ENCODE results near the gene NES. TPM values are rescaled to one million over a fixed set of nuclear protein-coding genes. Genes with fewer than 3 reads are reported as not detected.
A peak's percentile ranks its signal among the peaks of the same experiment; 100 is the strongest.

The NES gene
- total and polyA plus RNA-seq, 5 donors from 2014 or later = 0.10 TPM; not detected in 4

- DNase-seq (no peak), ATAC-seq (ENCODE audit: low read depth in 2 of 2) (no peak)
- Histone ChIP-seq H3K27ac (ENCODE audit: insufficient read depth, low read length, poor library complexity, severe bottlenecking) (no peak overlapping the region), H3K27me3 (ENCODE audit: control insufficient read depth, insufficient read depth, low read length) (peaks cover 21% of the 10 kb centered on the region), H3K36me3 (ENCODE audit: control insufficient read depth, insufficient read depth, low read length) (no peaks in the 10 kb centered on the region), H3K9me3 (ENCODE audit: control insufficient read depth in 2 of 2, low read length in 2 of 2) (no peaks in the 10 kb centered on the region), H3K4me1 (ENCODE audit: control insufficient read depth, insufficient read depth, low read length, poor library complexity, severe bottlenecking) (peaks cover 9% of the 10 kb centered on the region), H3K4me3 (ENCODE audit: low read depth, low read length) (no peak overlapping the region)
- peaks cover 79% of the 10 kb centered on the region for H3K27me3 Mint-ChIP-seq
- H3K9me3 Mint-ChIP-seq = peaks cover 0 to 2% (median 0%) of the 10 kb centered on the region in 7 donors
- H3K27ac Mint-ChIP-seq = no peak overlapping the region
- peaks cover 3 to 9% (median 6%) of the 10 kb centered on the region in 4 donors for H3K4me1 Mint-ChIP-seq
- H3K36me3 Mint-ChIP-seq = no peaks in the 10 kb centered on the region
- H3K4me3 Mint-ChIP-seq = no peak overlapping the region
These were observed 47.3 kb downstream of the NES start for GRCh38 chr1:156629823-156630449.

- H3K4me3 ChIP-seq (ENCODE audit: low read depth, low read length) = no peak overlapping the region
- Mint-ChIP-seq H3K4me3 (no peak overlapping the region), H3K27ac (no peak overlapping the region), H3K36me3 (no peaks in the 10 kb centered on the region), H3K9me3 (peaks cover 0 to 2% (median 0%) of the 10 kb centered on the region in 7 donors), H3K27me3 (peaks cover 67% of the 10 kb centered on the region), H3K4me1 (peaks cover 3 to 17% (median 6%) of the 10 kb centered on the region in 4 donors)
- no peak overlapping the region for H3K27ac ChIP-seq (ENCODE audit: insufficient read depth, low read length, poor library complexity, severe bottlenecking)
- peaks cover 25% of the 10 kb centered on the region for H3K27me3 ChIP-seq (ENCODE audit: control insufficient read depth, insufficient read depth, low read length)
- H3K4me1 ChIP-seq (ENCODE audit: control insufficient read depth, insufficient read depth, low read length, poor library complexity, severe bottlenecking) = peaks cover 20% of the 10 kb centered on the region
- no peaks in the 10 kb centered on the region for H3K9me3 ChIP-seq (ENCODE audit: control insufficient read depth in 2 of 2, low read length in 2 of 2)
- peak in 2 of 3 donors; percentile 30 to 44 for DNase-seq
- no peaks in the 10 kb centered on the region for H3K36me3 ChIP-seq (ENCODE audit: control insufficient read depth, insufficient read depth, low read length)
- ATAC-seq (ENCODE audit: low read depth in 2 of 2) = no peak
These were observed 49.8 kb downstream of the NES start for GRCh38 chr1:156627313-156627880.

- peaks cover 22% of the 10 kb centered on the region for H3K27me3 ChIP-seq (ENCODE audit: control insufficient read depth, insufficient read depth, low read length)
- no peak for ATAC-seq (ENCODE audit: low read depth in 2 of 2)
- H3K4me3 ChIP-seq (ENCODE audit: low read depth, low read length) = no peak overlapping the region
- no peak for DNase-seq
- peaks cover 3 to 20% (median 6%) of the 10 kb centered on the region in 4 donors for H3K4me1 Mint-ChIP-seq
- H3K27ac Mint-ChIP-seq = no peak overlapping the region
- peaks cover 66% of the 10 kb centered on the region for H3K27me3 Mint-ChIP-seq
- H3K36me3 ChIP-seq (ENCODE audit: control insufficient read depth, insufficient read depth, low read length) = no peaks in the 10 kb centered on the region
- H3K9me3 Mint-ChIP-seq = peaks cover 0 to 2% (median 0%) of the 10 kb centered on the region in 7 donors
- H3K9me3 ChIP-seq (ENCODE audit: control insufficient read depth in 2 of 2, low read length in 2 of 2) = no peaks in the 10 kb centered on the region
- H3K27ac ChIP-seq (ENCODE audit: insufficient read depth, low read length, poor library complexity, severe bottlenecking) = no peak overlapping the region
- peaks cover 20% of the 10 kb centered on the region for H3K4me1 ChIP-seq (ENCODE audit: control insufficient read depth, insufficient read depth, low read length, poor library complexity, severe bottlenecking)
- H3K4me3 Mint-ChIP-seq = peak overlapping the region; percentile 70 to 90 (median 84)
- H3K36me3 Mint-ChIP-seq = no peaks in the 10 kb centered on the region
These were observed 51.1 kb downstream of the NES start for GRCh38 chr1:156626079-156626438.

GRCh38 chr1:156625436-156626078, 51.6 kb downstream of the NES start:
- H3K4me1 ChIP-seq (ENCODE audit: control insufficient read depth, insufficient read depth, low read length, poor library complexity, severe bottlenecking) = peaks cover 20% of the 10 kb centered on the region
- Mint-ChIP-seq H3K9me3 (no peaks in the 10 kb centered on the region), H3K36me3 (no peaks in the 10 kb centered on the region), H3K4me3 (peak overlapping the region; percentile 70 to 90 (median 84)), H3K4me1 (peaks cover 3 to 20% (median 6%) of the 10 kb centered on the region in 4 donors), H3K27me3 (peaks cover 66% of the 10 kb centered on the region), H3K27ac (peak overlapping the region in 1 of 3 donors; percentile 2)
- ATAC-seq (ENCODE audit: low read depth in 2 of 2) = peak; percentile 60 to 68
- no peak overlapping the region for H3K27ac ChIP-seq (ENCODE audit: insufficient read depth, low read length, poor library complexity, severe bottlenecking)
- no peaks in the 10 kb centered on the region for H3K9me3 ChIP-seq (ENCODE audit: control insufficient read depth in 2 of 2, low read length in 2 of 2)
- H3K36me3 ChIP-seq (ENCODE audit: control insufficient read depth, insufficient read depth, low read length) = no peaks in the 10 kb centered on the region
- peaks cover 20% of the 10 kb centered on the region for H3K27me3 ChIP-seq (ENCODE audit: control insufficient read depth, insufficient read depth, low read length)
- peak; percentile 50 to 62 (median 58) for DNase-seq
- no peak overlapping the region for H3K4me3 ChIP-seq (ENCODE audit: low read depth, low read length)

GRCh38 chr1:156624814-156625435, 52.3 kb downstream of the NES start:
- Mint-ChIP-seq H3K4me1 (peaks cover 3 to 20% (median 6%) of the 10 kb centered on the region in 4 donors), H3K36me3 (no peaks in the 10 kb centered on the region), H3K4me3 (peak overlapping the region in 2 of 4 donors; percentile 36 to 48), H3K9me3 (no peaks in the 10 kb centered on the region), H3K27me3 (peaks cover 66% of the 10 kb centered on the region), H3K27ac (no peak overlapping the region)
- H3K4me1 ChIP-seq (ENCODE audit: control insufficient read depth, insufficient read depth, low read length, poor library complexity, severe bottlenecking) = peaks cover 20% of the 10 kb centered on the region
- no peak overlapping the region for H3K27ac ChIP-seq (ENCODE audit: insufficient read depth, low read length, poor library complexity, severe bottlenecking)
- no peak for ATAC-seq (ENCODE audit: low read depth in 2 of 2)
- H3K36me3 ChIP-seq (ENCODE audit: control insufficient read depth, insufficient read depth, low read length) = no peaks in the 10 kb centered on the region
- H3K4me3 ChIP-seq (ENCODE audit: low read depth, low read length) = no peak overlapping the region
- H3K27me3 ChIP-seq (ENCODE audit: control insufficient read depth, insufficient read depth, low read length) = peaks cover 23% of the 10 kb centered on the region
- no peak for DNase-seq
- no peaks in the 10 kb centered on the region for H3K9me3 ChIP-seq (ENCODE audit: control insufficient read depth in 2 of 2, low read length in 2 of 2)

GRCh38 chr1:156623946-156624813, 53.0 kb downstream of the NES start:
- Histone ChIP-seq H3K4me1 (ENCODE audit: control insufficient read depth, insufficient read depth, low read length, poor library complexity, severe bottlenecking) (peaks cover 20% of the 10 kb centered on the region), H3K36me3 (ENCODE audit: control insufficient read depth, insufficient read depth, low read length) (no peaks in the 10 kb centered on the region), H3K27me3 (ENCODE audit: control insufficient read depth, insufficient read depth, low read length) (peaks cover 27% of the 10 kb centered on the region), H3K27ac (ENCODE audit: insufficient read depth, low read length, poor library complexity, severe bottlenecking) (no peak overlapping the region), H3K9me3 (ENCODE audit: control insufficient read depth in 2 of 2, low read length in 2 of 2) (no peaks in the 10 kb centered on the region), H3K4me3 (ENCODE audit: low read depth, low read length) (no peak overlapping the region)
- no peaks in the 10 kb centered on the region for H3K36me3 Mint-ChIP-seq
- no peaks in the 10 kb centered on the region for H3K9me3 Mint-ChIP-seq
- H3K4me3 Mint-ChIP-seq = peak overlapping the region in 3 of 4 donors; percentile 36 to 84 (median 72)
- peaks cover 66% of the 10 kb centered on the region for H3K27me3 Mint-ChIP-seq
- peaks cover 4 to 20% (median 9%) of the 10 kb centered on the region in 4 donors for H3K4me1 Mint-ChIP-seq
- DNase-seq (peak in 1 of 3 donors; percentile 27), ATAC-seq (ENCODE audit: low read depth in 2 of 2) (peak; percentile 22 to 31)
- H3K27ac Mint-ChIP-seq = no peak overlapping the region
